Neural cell (in vitro differentiated cells): ENCODE data around the gene ATF5. TPM values are rescaled to one million over a fixed set of nuclear protein-coding genes. Genes with fewer than 3 reads are reported as not detected.

Experiments used
- H2AFZ ChIP-seq: fragments of 200-600, 300-800 bp; sonication (generic), shearing (Covaris generic); 2 replicates; pipeline ENCODE4 v1.6.0; 2014; ENCODE audit warnings: low read depth, mild to moderate bottlenecking, antibody characterized with exemption, low read length, moderate library complexity
- H3F3A ChIP-seq: fragments of 200-600 bp; shearing (Covaris generic); 2 replicates; pipeline ENCODE4 v1.6.1; 2016; ENCODE audit warnings: mild to moderate bottlenecking, moderate library complexity, mixed read lengths, antibody characterized with exemption, low read length; ENCODE audit not compliant: insufficient read depth, poor library complexity, severe bottlenecking
- H3K27ac ChIP-seq: fragments of 200-600, 300-800 bp; sonication (generic), shearing (Covaris generic); 2 replicates; pipeline ENCODE4 v1.5.1; 2014; ENCODE audit warnings: mild to moderate bottlenecking, low read length, moderate library complexity
- H3K27me3 ChIP-seq: fragments of 300-800, 200-600 bp; sonication (generic), shearing (Covaris generic); 2 replicates; pipeline ENCODE4 v1.6.0; 2014; ENCODE audit warnings: mild to moderate bottlenecking, low read depth, low read length, moderate library complexity; ENCODE audit not compliant: insufficient read depth
- H3K36me3 ChIP-seq: fragments of 300-800, 200-600 bp; sonication (generic), shearing (Covaris generic); 2 replicates; pipeline ENCODE4 v1.5.1; 2014; ENCODE audit warnings: mild to moderate bottlenecking, antibody characterized with exemption, low read length, moderate library complexity; ENCODE audit not compliant: insufficient read depth
- H3K4me2 ChIP-seq: fragments of 300-800, 200-600 bp; sonication (generic), shearing (Covaris generic); 2 replicates; pipeline ENCODE4 v1.6.0; 2014; ENCODE audit warnings: mild to moderate bottlenecking, low read length
- H3K4me3 ChIP-seq: fragments of 300-800, 200-600 bp; sonication (generic), shearing (Covaris generic); 2 replicates; pipeline ENCODE4 v1.5.1; 2014; ENCODE audit warnings: mild to moderate bottlenecking, low read length, moderate library complexity
- H3K79me2 ChIP-seq: fragments of 200-600 bp; shearing (Covaris generic); replicated peaks from 2 replicates; pipeline ENCODE4 v1.6.0; 2014; ENCODE audit warnings: mild to moderate bottlenecking, low read length, moderate library complexity; ENCODE audit not compliant: insufficient read depth
- H3K9ac ChIP-seq: fragments of 300-800, 200-600 bp; sonication (generic), shearing (Covaris generic); 2 replicates; pipeline ENCODE4 v1.6.1; 2016; ENCODE audit warnings: mild to moderate bottlenecking, low read length, mixed read lengths
- H3K9me2 ChIP-seq: fragments of 200-600 bp; shearing (Covaris generic); 2 replicates; pipeline ENCODE4 v1.6.1; 2016; ENCODE audit warnings: mild to moderate bottlenecking, low read length, mixed read lengths; ENCODE audit not compliant: insufficient read depth
- H3K9me3 ChIP-seq: fragments of 200-600, 300-800 bp; sonication (generic), shearing (Covaris generic); 2 replicates; pipeline ENCODE4 v1.6.1; 2016; ENCODE audit warnings: mild to moderate bottlenecking, mixed run types, low read length, moderate library complexity, mixed read lengths
- H4K20me1 ChIP-seq: fragments of 200-600 bp; shearing (Covaris generic); 2 replicates; pipeline ENCODE4 v1.6.1; 2016; ENCODE audit warnings: mild to moderate bottlenecking, mixed run types; ENCODE audit not compliant: insufficient read depth
- CTCF ChIP-seq: fragments of 450-650 bp; IDR thresholded peaks from 2 replicates; pipeline ENCODE4 v1.5.1; 2014; ENCODE audit warnings: antibody characterized with exemption, mild to moderate bottlenecking, moderate library complexity; ENCODE audit not compliant: poor library complexity, severe bottlenecking
- EP300 ChIP-seq: fragments of 450-650 bp; conservative IDR thresholded peaks from 2 replicates; pipeline ENCODE4 v1.6.1; 2014; ENCODE audit warnings: antibody characterized with exemption, mild to moderate bottlenecking, moderate library complexity; ENCODE audit not compliant: poor library complexity, severe bottlenecking
- EZH2 ChIP-seq: fragments of 200-600, 300-800 bp; shearing (Covaris generic), sonication (generic); IDR thresholded peaks from 2 replicates; pipeline ENCODE4 v1.6.1; 2014; ENCODE audit warnings: antibody characterized with exemption, low read length, borderline replicate concordance, mild to moderate bottlenecking; ENCODE audit not compliant: insufficient read depth, poor library complexity, severe bottlenecking
- MXI1 ChIP-seq: fragments of 450-650 bp; conservative IDR thresholded peaks from 2 replicates; pipeline ENCODE4 v1.6.1; 2014; ENCODE audit warnings: antibody characterized with exemption, mild to moderate bottlenecking; ENCODE audit not compliant: poor library complexity, severe bottlenecking
- POLR2AphosphoS5 ChIP-seq: IDR thresholded peaks from 2 replicates; pipeline ENCODE4 v1.6.1; 2012
- RAD21 ChIP-seq: fragments of 450-650 bp; conservative IDR thresholded peaks from 2 replicates; pipeline ENCODE4 v1.6.1; 2014; ENCODE audit warnings: antibody characterized with exemption, mild to moderate bottlenecking, moderate library complexity
- REST ChIP-seq: IDR thresholded peaks from 2 replicates; pipeline ENCODE4 v1.6.1; 2012; ENCODE audit warnings: borderline replicate concordance
- SMC3 ChIP-seq: fragments of 450-650 bp; conservative IDR thresholded peaks from 2 replicates; pipeline ENCODE4 v1.6.1; 2014; ENCODE audit warnings: antibody characterized with exemption, mild to moderate bottlenecking, moderate library complexity; ENCODE audit not compliant: poor library complexity
- TAF1 ChIP-seq: IDR thresholded peaks from 2 replicates; pipeline ENCODE4 v1.6.1; 2012; ENCODE audit warnings: low read depth
- polyA plus RNA-seq: library from polyadenylated mRNA; depleted of rRNA; stranded (reverse); fragments of >200 nt; gene quantifications from 2 replicates; pipeline ENCODE4 v1.2.3, GENCODE V29; 2014

The ATF5 gene
- polyA plus RNA-seq, 1 donor from 2014 or later = 16.1 TPM

- no peaks in the 10 kb centered on the region for H4K20me1 ChIP-seq
- H3K36me3 ChIP-seq = no peaks in the 10 kb centered on the region
- no peaks in the 10 kb centered on the region for H3K9me3 ChIP-seq
- H3K27ac ChIP-seq = peak overlapping the region; percentile 96
- H3F3A ChIP-seq = no peaks in the 10 kb centered on the region
- H3K4me3 ChIP-seq = peak overlapping the region; percentile 92
- TF ChIP-seq TAF1 (no peak), RAD21 (no peak), CTCF (no peak), EP300 (no peak), MXI1 (no peak), REST (no peak), POLR2AphosphoS5 (no peak), EZH2 (no peak), SMC3 (no peak)
- H3K79me2 ChIP-seq = peaks cover 32% of the 10 kb centered on the region
- no peak overlapping the region for H3K4me2 ChIP-seq
- H3K9ac ChIP-seq = peak overlapping the region; percentile 97
- peak overlapping the region; percentile 36 for H2AFZ ChIP-seq
- H3K9me2 ChIP-seq = no peaks in the 10 kb centered on the region
- H3K27me3 ChIP-seq = no peaks in the 10 kb centered on the region
Observed at GRCh38 chr19:49930483-49931011, 1.5 kb downstream of the ATF5 start.

- H3K27me3 ChIP-seq = no peaks in the 10 kb centered on the region
- H4K20me1 ChIP-seq = no peaks in the 10 kb centered on the region
- H3K9me2 ChIP-seq = no peaks in the 10 kb centered on the region
- H3K4me2 ChIP-seq = no peak overlapping the region
- no peaks in the 10 kb centered on the region for H3F3A ChIP-seq
- H3K9me3 ChIP-seq = no peaks in the 10 kb centered on the region
- H3K27ac ChIP-seq = no peak overlapping the region
- H3K79me2 ChIP-seq = peaks cover 25% of the 10 kb centered on the region
- no peak overlapping the region for H3K4me3 ChIP-seq
- TF ChIP-seq MXI1 (no peak), SMC3 (no peak), REST (no peak), CTCF (no peak), RAD21 (no peak), EZH2 (no peak), POLR2AphosphoS5 (no peak), EP300 (no peak), TAF1 (no peak)
- no peaks in the 10 kb centered on the region for H3K36me3 ChIP-seq
- no peak overlapping the region for H2AFZ ChIP-seq
- H3K9ac ChIP-seq = no peak overlapping the region
Observed at GRCh38 chr19:49931293-49932040, 2.5 kb downstream of the ATF5 start.
